Common myeloid progenitor, CD34-positive (primary cell): Measurements from ENCODE around the gene TMEM132D.

Experiments used
- CTCF ChIA-PET: fragments of 350-600 bp; sonication (Branson Sonifier 250); formaldehyde crosslinking; loops from one replicate; lab custom pipeline; 2021; ENCODE audit warnings: antibody characterized with exemption; lab: Charles Lee
- POLR2A ChIA-PET: fragments of 350-600 bp; sonication (Branson Sonifier 250); formaldehyde crosslinking; loops from one replicate; lab custom pipeline; 2021; ENCODE audit warnings: antibody characterized with exemption; lab: Charles Lee
- DNase-seq, 3 donors: peaks; one replicate each; pipeline versions ENCODE4 v3.0.0 to v3.0.0-alpha.2; 2013
- H3K27ac ChIP-seq, 2 experiments: 1 replicate in 1 of 2; 2 replicates in 1 of 2; pipeline ENCODE4 v1.7.0; 2013; ENCODE audit warnings: inconsistent platforms in 2 of 2, low read length in 2 of 2, mild to moderate bottlenecking in 2 of 2, low read depth in 1 of 2, moderate library complexity in 1 of 2; ENCODE audit not compliant: severe bottlenecking in 2 of 2, insufficient read depth in 1 of 2, poor library complexity in 1 of 2
- H3K27me3 ChIP-seq, 5 experiments: replicated peaks in 2 of 5; 1 replicate in 3 of 5; 2 replicates in 2 of 5; pipeline versions ENCODE4 v1.6.1 to v1.7.0; 2013; ENCODE audit warnings: low read length in 4 of 5, mild to moderate bottlenecking in 2 of 5, moderate library complexity in 2 of 5, inconsistent platforms in 1 of 5; ENCODE audit not compliant: insufficient read depth in 5 of 5, control insufficient read depth in 4 of 5
- H3K36me3 ChIP-seq, 4 experiments: 1 replicate in 2 of 4; 2 replicates in 2 of 4; pipeline versions ENCODE4 v1.6.1 to v1.7.0; 2013; ENCODE audit warnings: low read length in 3 of 4, control low read depth in 1 of 4, mild to moderate bottlenecking in 1 of 4; ENCODE audit not compliant: control insufficient read depth in 4 of 4, insufficient read depth in 4 of 4
- H3K4me1 ChIP-seq, 4 experiments: 1 replicate in 3 of 4; 2 replicates in 1 of 4; pipeline versions ENCODE4 v1.6.1 to v1.7.1; 2013; ENCODE audit warnings: low read length in 3 of 4, mild to moderate bottlenecking in 3 of 4, control low read depth in 1 of 4, inconsistent platforms in 1 of 4, moderate library complexity in 1 of 4; ENCODE audit not compliant: control insufficient read depth in 4 of 4, insufficient read depth in 4 of 4; ENCODE audit errors: control extremely low read depth in 1 of 4
- H3K4me3 ChIP-seq, 7 experiments: 1 replicate in 4 of 7; 2 replicates in 3 of 7; pipeline versions ENCODE4 v1.5.1 to v1.7.0; 2013; ENCODE audit warnings: mild to moderate bottlenecking in 7 of 7, low read length in 6 of 7, moderate library complexity in 6 of 7, inconsistent platforms in 2 of 7, low read depth in 2 of 7, control low read depth in 1 of 7; ENCODE audit not compliant: insufficient read depth in 4 of 7, control insufficient read depth in 1 of 7; ENCODE audit errors: extremely low read depth in 1 of 7
- H3K9me3 ChIP-seq, 5 experiments: 1 replicate in 4 of 5; 2 replicates in 1 of 5; pipeline versions ENCODE4 v1.6.1 to v1.7.1; 2013; ENCODE audit warnings: low read length in 4 of 5, mild to moderate bottlenecking in 2 of 5, inconsistent platforms in 1 of 5, low read depth in 1 of 5, moderate library complexity in 1 of 5; ENCODE audit not compliant: control insufficient read depth in 4 of 5, insufficient read depth in 2 of 5; ENCODE audit errors: control extremely low read depth in 1 of 5
- WGBS: methylation state at CpG from one replicate; pipeline ENCODE4 v1.1.5; 2013; ENCODE audit not compliant: insufficient coverage; 5-methylcytosine and 5-hydroxymethylcytosine counted together

Gene TMEM132D

DNA sequence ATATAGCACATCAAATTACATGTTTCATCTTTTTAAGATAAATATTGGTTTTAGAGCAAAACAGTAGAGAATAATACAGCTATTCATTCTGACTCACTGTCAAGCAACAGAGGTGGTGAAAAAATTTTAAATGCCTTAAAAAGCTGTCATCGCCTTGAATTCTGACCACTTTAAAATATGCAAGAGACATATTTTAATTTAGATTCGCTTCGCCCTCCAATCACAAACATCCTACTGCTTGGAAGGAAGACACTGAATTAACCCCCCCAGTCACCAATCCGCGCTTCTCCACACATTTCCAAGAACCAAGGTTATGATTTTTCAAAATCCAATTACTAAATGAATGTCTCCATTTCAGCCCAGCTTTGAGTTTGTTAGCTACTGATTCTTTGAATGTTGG is 112.4 kb downstream of the TMEM132D start:
- Histone ChIP-seq H3K9me3 (peaks cover 0 to under 1% (median 0%) of the 10 kb centered on the region in 5 experiments), H3K27me3 (no peaks in the 10 kb centered on the region), H3K4me1 (no peaks in the 10 kb centered on the region), H3K4me3 (no peak overlapping the region), H3K36me3 (no peaks in the 10 kb centered on the region), H3K27ac (no peak overlapping the region)
- 92% methylated on average over 4 of the region's 5 CpGs for WGBS
- CTCF ChIA-PET, result no interaction called here
- POLR2A ChIA-PET, result no interaction called here
- DNase-seq, result no peak

GRCh38 chr12:129790930-129791329 is 112.9 kb downstream of the TMEM132D start:
- H3K36me3 ChIP-seq, result no peaks in the 10 kb centered on the region
- peaks cover 0 to 3% (median 0%) of the 10 kb centered on the region in 5 experiments for H3K9me3 ChIP-seq
- H3K27me3 ChIP-seq, result no peaks in the 10 kb centered on the region
- no peak for DNase-seq
- POLR2A ChIA-PET, result no interaction called here
- CTCF ChIA-PET, result no interaction called here
- H3K4me1 ChIP-seq, result no peaks in the 10 kb centered on the region
- H3K27ac ChIP-seq, result no peak overlapping the region
- no peak overlapping the region for H3K4me3 ChIP-seq

- WGBS, result 59% methylated on average over 6 of the region's 6 CpGs
- H3K27me3 ChIP-seq, result no peaks in the 10 kb centered on the region
- H3K9me3 ChIP-seq, result peaks cover 0 to 3% (median 0%) of the 10 kb centered on the region in 5 experiments
These were observed 113.5 kb downstream of the TMEM132D start for GRCh38 chr12:129790331-129790730.

GRCh38 chr12:129789921-129790320 is 113.9 kb downstream of the TMEM132D start:
- no peak for DNase-seq
- H3K4me1 ChIP-seq, result no peaks in the 10 kb centered on the region
- H3K9me3 ChIP-seq, result peaks cover 0 to 3% (median 0%) of the 10 kb centered on the region in 5 experiments
- no peaks in the 10 kb centered on the region for H3K36me3 ChIP-seq
- no peak overlapping the region for H3K4me3 ChIP-seq
- ChIA-PET POLR2A (no interaction called here), CTCF (no interaction called here)
- H3K27ac ChIP-seq, result no peak overlapping the region
- no peaks in the 10 kb centered on the region for H3K27me3 ChIP-seq
- WGBS, result 90% methylated on average over 14 of the region's 14 CpGs

More at GRCh38 chr12:129790331-129790730, 113.5 kb downstream of the TMEM132D start:
- H3K4me1 ChIP-seq, result no peaks in the 10 kb centered on the region
- DNase-seq, result no peak
- ChIA-PET CTCF (no interaction called here), POLR2A (no interaction called here)
- no peak overlapping the region for H3K27ac ChIP-seq
- no peaks in the 10 kb centered on the region for H3K36me3 ChIP-seq
- H3K4me3 ChIP-seq, result no peak overlapping the region

- no peaks in the 10 kb centered on the region for H3K36me3 ChIP-seq
- POLR2A ChIA-PET, result no interaction called here
- no peak overlapping the region for H3K4me3 ChIP-seq
- no peak overlapping the region for H3K27ac ChIP-seq
- CTCF ChIA-PET, result no interaction called here
- H3K27me3 ChIP-seq, result no peaks in the 10 kb centered on the region
- H3K9me3 ChIP-seq, result peaks cover 0 to 3% (median 0%) of the 10 kb centered on the region in 5 experiments
- no peaks in the 10 kb centered on the region for H3K4me1 ChIP-seq
- DNase-seq, result no peak
- 83% methylated on average over 4 of the region's 9 CpGs for WGBS
These were observed 115.2 kb downstream of the TMEM132D start for GRCh38 chr12:129788506-129789084.

DNA sequence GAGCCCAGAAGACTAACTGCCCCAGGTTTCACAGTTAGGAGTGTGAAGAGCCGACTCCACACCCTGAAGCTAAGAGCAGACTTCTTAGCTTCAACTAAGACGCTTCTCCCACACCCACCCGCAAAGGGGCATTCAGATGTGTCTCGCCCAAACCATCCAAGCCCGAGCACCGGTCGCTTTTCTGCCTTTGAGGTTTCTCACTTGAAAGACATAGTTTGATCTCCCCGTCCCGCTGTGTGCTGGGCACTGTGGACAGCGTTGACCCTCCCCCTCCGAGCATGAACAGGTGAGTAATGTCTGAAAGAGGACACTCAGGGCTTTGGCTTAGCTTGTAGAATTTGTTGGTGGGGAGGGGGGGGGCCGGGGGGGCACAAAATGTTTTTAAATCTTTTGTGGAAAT is 123.8 kb downstream of the TMEM132D start:
- Histone ChIP-seq H3K27ac (no peak overlapping the region), H3K9me3 (no peaks in the 10 kb centered on the region), H3K4me1 (no peaks in the 10 kb centered on the region), H3K4me3 (no peak overlapping the region), H3K36me3 (no peaks in the 10 kb centered on the region), H3K27me3 (no peaks in the 10 kb centered on the region)
- 94% methylated on average over 12 of the region's 12 CpGs for WGBS
- CTCF ChIA-PET, result no interaction called here
- DNase-seq, result no peak
- POLR2A ChIA-PET, result no interaction called here

- no peak overlapping the region for H3K27ac ChIP-seq
- DNase-seq, result no peak
- CTCF ChIA-PET, result no interaction called here
- no peak overlapping the region for H3K4me3 ChIP-seq
- no peaks in the 10 kb centered on the region for H3K9me3 ChIP-seq
- peaks cover 0 to 1% (median 0%) of the 10 kb centered on the region in 5 experiments for H3K27me3 ChIP-seq
- no peaks in the 10 kb centered on the region for H3K4me1 ChIP-seq
- POLR2A ChIA-PET, result no interaction called here
- no peaks in the 10 kb centered on the region for H3K36me3 ChIP-seq
- WGBS, result 93% methylated on average over 3 of the region's 5 CpGs
These were observed 124.8 kb downstream of the TMEM132D start for GRCh38 chr12:129779033-129779432.
